ENCODE results near the gene PCDH9.

The PCDH9 gene

GRCh38 chr13:67238277-67238859, 8.2 kb upstream of the PCDH9 start:
- Histone ChIP-seq H3K4me3 (ENCODE audit: low read depth, low read length) (no peak overlapping the region), H3K9me3 (ENCODE audit: control insufficient read depth, insufficient read depth, low read length) (no peaks in the 10 kb centered on the region), H3K27me3 (ENCODE audit: control insufficient read depth, insufficient read depth, low read length) (no peaks in the 10 kb centered on the region; the same call in 1 of the 2 replicates), H3K4me1 (ENCODE audit: control insufficient read depth, insufficient read depth, low read length) (peaks cover 5% of the 10 kb centered on the region; the same call in 1 of the 2 replicates), H3K27ac (ENCODE audit: low read depth, low read length) (no peak overlapping the region), H3K36me3 (ENCODE audit: control insufficient read depth, insufficient read depth, low read length) (no peaks in the 10 kb centered on the region), H3K9ac (ENCODE audit: low read depth, low read length) (no peak overlapping the region)

- H3K36me3 ChIP-seq (ENCODE audit: control insufficient read depth, insufficient read depth, low read length): no peaks in the 10 kb centered on the region
- H3K9ac ChIP-seq (ENCODE audit: low read depth, low read length): no peak overlapping the region
- H3K27me3 ChIP-seq (ENCODE audit: control insufficient read depth, insufficient read depth, low read length): peaks cover 6% of the 10 kb centered on the region; the same call in 1 of the 2 replicates
- no peak overlapping the region for H3K4me3 ChIP-seq (ENCODE audit: low read depth, low read length)
- H3K9me3 ChIP-seq (ENCODE audit: control insufficient read depth, insufficient read depth, low read length): no peaks in the 10 kb centered on the region
- peaks cover 5% of the 10 kb centered on the region; the same call in 1 of the 2 replicates for H3K4me1 ChIP-seq (ENCODE audit: control insufficient read depth, insufficient read depth, low read length)
- no peak overlapping the region for H3K27ac ChIP-seq (ENCODE audit: low read depth, low read length)
These were observed 5.1 kb upstream of the PCDH9 start for GRCh38 chr13:67235265-67235664.

GRCh38 chr13:67232384-67232783, 2.2 kb upstream of the PCDH9 start:
- Histone ChIP-seq H3K4me3 (ENCODE audit: low read depth, low read length) (no peak overlapping the region), H3K9me3 (ENCODE audit: control insufficient read depth, insufficient read depth, low read length) (no peaks in the 10 kb centered on the region), H3K27me3 (ENCODE audit: control insufficient read depth, insufficient read depth, low read length) (peaks cover 27% of the 10 kb centered on the region), H3K27ac (ENCODE audit: low read depth, low read length) (no peak overlapping the region), H3K9ac (ENCODE audit: low read depth, low read length) (no peak overlapping the region), H3K36me3 (ENCODE audit: control insufficient read depth, insufficient read depth, low read length) (no peaks in the 10 kb centered on the region), H3K4me1 (ENCODE audit: control insufficient read depth, insufficient read depth, low read length) (peaks cover 12% of the 10 kb centered on the region)

GRCh38 chr13:67231289-67232000, 1.3 kb upstream of the PCDH9 start:
- Histone ChIP-seq H3K36me3 (ENCODE audit: control insufficient read depth, insufficient read depth, low read length) (no peaks in the 10 kb centered on the region), H3K4me1 (ENCODE audit: control insufficient read depth, insufficient read depth, low read length) (peaks cover 12% of the 10 kb centered on the region), H3K9ac (ENCODE audit: low read depth, low read length) (peak overlapping the region; percentile 58; the same call in 1 of the 2 replicates), H3K27ac (ENCODE audit: low read depth, low read length) (peak overlapping the region; percentile 69), H3K9me3 (ENCODE audit: control insufficient read depth, insufficient read depth, low read length) (no peaks in the 10 kb centered on the region), H3K27me3 (ENCODE audit: control insufficient read depth, insufficient read depth, low read length) (peaks cover 27% of the 10 kb centered on the region), H3K4me3 (ENCODE audit: low read depth, low read length) (peak overlapping the region; percentile 76)

GRCh38 chr13:67230404-67231288, 510 bp upstream of the PCDH9 start:
- Histone ChIP-seq H3K27ac (ENCODE audit: low read depth, low read length) (peak overlapping the region; percentile 69), H3K9me3 (ENCODE audit: control insufficient read depth, insufficient read depth, low read length) (no peaks in the 10 kb centered on the region), H3K9ac (ENCODE audit: low read depth, low read length) (peak overlapping the region; percentile 58), H3K4me1 (ENCODE audit: control insufficient read depth, insufficient read depth, low read length) (peaks cover 12% of the 10 kb centered on the region), H3K36me3 (ENCODE audit: control insufficient read depth, insufficient read depth, low read length) (no peaks in the 10 kb centered on the region), H3K27me3 (ENCODE audit: control insufficient read depth, insufficient read depth, low read length) (peaks cover 27% of the 10 kb centered on the region), H3K4me3 (ENCODE audit: low read depth, low read length) (peak overlapping the region; percentile 76)

- H3K36me3 ChIP-seq (ENCODE audit: control insufficient read depth, insufficient read depth, low read length): no peaks in the 10 kb centered on the region
- H3K9me3 ChIP-seq (ENCODE audit: control insufficient read depth, insufficient read depth, low read length): no peaks in the 10 kb centered on the region
- peaks cover 27% of the 10 kb centered on the region for H3K27me3 ChIP-seq (ENCODE audit: control insufficient read depth, insufficient read depth, low read length)
- no peak overlapping the region for H3K27ac ChIP-seq (ENCODE audit: low read depth, low read length)
- H3K4me3 ChIP-seq (ENCODE audit: low read depth, low read length): peak overlapping the region; percentile 76
- peaks cover 9% of the 10 kb centered on the region for H3K4me1 ChIP-seq (ENCODE audit: control insufficient read depth, insufficient read depth, low read length)
- no peak overlapping the region for H3K9ac ChIP-seq (ENCODE audit: low read depth, low read length)
These were observed 1.2 kb downstream of the PCDH9 start for GRCh38 chr13:67228916-67229315.

- no peak overlapping the region for H3K9ac ChIP-seq (ENCODE audit: low read depth, low read length)
- no peak overlapping the region for H3K4me3 ChIP-seq (ENCODE audit: low read depth, low read length)
These were observed 2.1 kb downstream of the PCDH9 start for GRCh38 chr13:67228031-67228430.

GRCh38 chr13:67227131-67227983, 2.8 kb downstream of the PCDH9 start:
- H3K27ac ChIP-seq (ENCODE audit: low read depth, low read length): no peak overlapping the region
- peaks cover 27% of the 10 kb centered on the region for H3K27me3 ChIP-seq (ENCODE audit: control insufficient read depth, insufficient read depth, low read length)
- H3K36me3 ChIP-seq (ENCODE audit: control insufficient read depth, insufficient read depth, low read length): no peaks in the 10 kb centered on the region
- peaks cover 10% of the 10 kb centered on the region for H3K4me1 ChIP-seq (ENCODE audit: control insufficient read depth, insufficient read depth, low read length)
- H3K9ac ChIP-seq (ENCODE audit: low read depth, low read length): no peak overlapping the region
- H3K9me3 ChIP-seq (ENCODE audit: control insufficient read depth, insufficient read depth, low read length): no peaks in the 10 kb centered on the region
- no peak overlapping the region for H3K4me3 ChIP-seq (ENCODE audit: low read depth, low read length)

More at GRCh38 chr13:67228031-67228430, 2.1 kb downstream of the PCDH9 start:
- Histone ChIP-seq H3K9me3 (ENCODE audit: control insufficient read depth, insufficient read depth, low read length) (no peaks in the 10 kb centered on the region), H3K27ac (ENCODE audit: low read depth, low read length) (no peak overlapping the region), H3K36me3 (ENCODE audit: control insufficient read depth, insufficient read depth, low read length) (no peaks in the 10 kb centered on the region), H3K27me3 (ENCODE audit: control insufficient read depth, insufficient read depth, low read length) (peaks cover 27% of the 10 kb centered on the region), H3K4me1 (ENCODE audit: control insufficient read depth, insufficient read depth, low read length) (peaks cover 10% of the 10 kb centered on the region)

GRCh38 chr13:67226696-67227095, 3.4 kb downstream of the PCDH9 start:
- Histone ChIP-seq H3K27me3 (ENCODE audit: control insufficient read depth, insufficient read depth, low read length) (peaks cover 21% of the 10 kb centered on the region), H3K9ac (ENCODE audit: low read depth, low read length) (no peak overlapping the region), H3K27ac (ENCODE audit: low read depth, low read length) (no peak overlapping the region), H3K4me3 (ENCODE audit: low read depth, low read length) (no peak overlapping the region), H3K4me1 (ENCODE audit: control insufficient read depth, insufficient read depth, low read length) (peaks cover 10% of the 10 kb centered on the region), H3K36me3 (ENCODE audit: control insufficient read depth, insufficient read depth, low read length) (no peaks in the 10 kb centered on the region), H3K9me3 (ENCODE audit: control insufficient read depth, insufficient read depth, low read length) (no peaks in the 10 kb centered on the region)
